NCI-H510A (cell line): ENCODE measurements around the gene DGCR8.
"Not testable (repeated sequence)": the region's sequence is repeated elsewhere in the genome, so short reads cannot be mapped to it uniquely, and the experiment has no call there.

Source experiments
- DNase-seq: peaks from one replicate; lab custom pipeline; 2025; lab: John Stamatoyannopoulos, UW

Gene DGCR8

GRCh38 chr22:20152464-20152890 is 72.4 kb downstream of the DGCR8 start:
- no peak for DNase-seq

DNA sequence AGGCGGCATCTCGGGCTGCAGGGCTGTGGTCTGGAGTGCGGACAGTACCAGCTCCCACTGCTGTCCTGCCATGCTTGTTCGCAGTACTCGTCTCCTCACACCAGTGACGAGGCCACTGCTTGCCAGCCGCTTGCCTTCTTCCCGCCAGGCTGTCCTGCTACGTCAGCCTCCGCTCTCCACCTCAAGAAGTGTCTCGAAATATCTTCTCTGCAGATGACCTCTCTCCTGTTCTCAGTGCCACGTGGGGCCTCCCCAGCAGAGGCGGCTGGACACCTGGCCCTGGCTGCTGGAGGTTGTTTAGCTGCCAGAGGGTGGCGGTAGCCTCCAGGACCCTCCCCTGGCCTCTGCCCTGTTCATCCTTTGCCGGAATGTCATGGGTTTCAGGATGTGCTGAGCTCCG is 73.9 kb downstream of the DGCR8 start:
- DNase-seq, result no peak

GRCh38 chr22:20154602-20155187 is 74.7 kb downstream of the DGCR8 start:
- DNase-seq, result peak; percentile 42

DNA sequence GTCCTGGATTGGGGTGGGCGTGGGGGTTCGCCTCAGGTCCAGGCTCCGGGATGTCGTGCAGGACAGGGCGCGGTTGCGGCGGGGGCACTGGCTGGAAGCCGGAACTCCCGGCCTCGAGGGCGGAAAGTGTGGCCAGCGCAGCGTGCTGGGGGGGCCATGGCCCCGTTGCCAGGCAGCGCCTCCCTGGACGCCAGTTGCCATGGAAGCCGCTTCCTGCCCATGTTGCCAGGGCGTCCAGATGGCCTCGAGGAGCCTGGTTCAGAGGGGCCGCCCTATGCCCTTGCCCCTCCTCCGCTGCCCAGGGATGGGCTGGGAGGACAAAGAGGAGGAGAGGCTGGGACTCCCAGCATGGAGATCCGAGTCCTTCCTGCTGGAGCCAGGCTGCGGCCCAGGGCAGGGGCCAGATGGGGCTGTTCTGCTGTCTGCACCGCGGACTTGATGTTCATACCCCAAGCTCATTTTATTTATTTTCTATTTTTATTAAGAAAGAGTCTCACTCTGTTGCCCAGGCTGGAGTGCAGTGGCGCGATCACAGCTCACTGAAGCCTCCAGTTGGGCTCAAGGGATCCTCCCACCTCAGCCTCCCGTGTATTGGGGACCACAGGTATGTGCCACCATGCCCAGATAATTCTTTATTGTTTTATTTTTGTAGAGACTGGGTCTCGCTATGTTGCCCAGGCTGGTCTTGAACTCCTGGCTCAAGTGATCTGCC is 75.4 kb downstream of the DGCR8 start:
- peak; percentile 77 for DNase-seq

- DNase-seq, result no peak
These were observed 76.0 kb downstream of the DGCR8 start for GRCh38 chr22:20156042-20156389.

DNA sequence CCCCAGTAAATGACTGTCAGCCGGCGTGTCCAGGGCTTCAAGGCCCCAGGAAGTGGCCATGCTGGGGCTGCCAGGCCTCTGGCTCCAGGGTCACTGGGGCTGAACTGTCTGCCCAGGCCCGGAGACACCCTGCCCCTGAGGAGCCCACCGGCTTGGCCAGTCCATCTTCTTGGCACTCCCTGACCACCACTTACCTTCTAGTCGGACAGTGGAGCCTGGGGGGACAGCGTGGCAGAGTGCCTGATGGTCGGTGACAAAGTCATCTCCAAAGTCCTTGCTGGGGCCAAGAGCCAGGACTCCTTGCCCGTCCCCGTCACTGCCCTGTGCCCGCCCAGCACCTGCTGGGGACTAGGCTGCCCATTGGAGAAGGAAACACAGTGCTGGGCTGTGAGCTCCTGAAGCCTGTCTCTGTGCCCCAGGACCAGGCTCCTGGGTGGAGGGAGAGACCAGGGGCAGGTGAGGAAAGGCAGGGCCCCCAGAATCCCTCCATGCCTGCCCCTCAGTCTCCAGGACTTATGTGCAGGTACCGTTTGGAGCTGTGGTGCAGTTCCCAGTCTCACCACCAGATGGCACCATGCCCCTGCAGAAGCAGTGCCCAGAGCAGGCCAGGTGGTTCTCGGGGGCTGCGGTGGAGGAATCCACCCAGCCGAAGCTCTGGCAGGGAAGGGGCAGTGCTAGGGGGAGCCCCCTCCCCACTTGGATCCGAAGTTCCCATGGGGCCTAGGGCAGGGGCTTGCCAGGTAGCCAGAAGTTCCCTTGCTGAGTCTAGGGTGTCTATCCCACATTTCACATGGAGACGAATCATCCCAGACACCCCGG is 76.8 kb downstream of the DGCR8 start:
- DNase-seq, result no peak

DNA sequence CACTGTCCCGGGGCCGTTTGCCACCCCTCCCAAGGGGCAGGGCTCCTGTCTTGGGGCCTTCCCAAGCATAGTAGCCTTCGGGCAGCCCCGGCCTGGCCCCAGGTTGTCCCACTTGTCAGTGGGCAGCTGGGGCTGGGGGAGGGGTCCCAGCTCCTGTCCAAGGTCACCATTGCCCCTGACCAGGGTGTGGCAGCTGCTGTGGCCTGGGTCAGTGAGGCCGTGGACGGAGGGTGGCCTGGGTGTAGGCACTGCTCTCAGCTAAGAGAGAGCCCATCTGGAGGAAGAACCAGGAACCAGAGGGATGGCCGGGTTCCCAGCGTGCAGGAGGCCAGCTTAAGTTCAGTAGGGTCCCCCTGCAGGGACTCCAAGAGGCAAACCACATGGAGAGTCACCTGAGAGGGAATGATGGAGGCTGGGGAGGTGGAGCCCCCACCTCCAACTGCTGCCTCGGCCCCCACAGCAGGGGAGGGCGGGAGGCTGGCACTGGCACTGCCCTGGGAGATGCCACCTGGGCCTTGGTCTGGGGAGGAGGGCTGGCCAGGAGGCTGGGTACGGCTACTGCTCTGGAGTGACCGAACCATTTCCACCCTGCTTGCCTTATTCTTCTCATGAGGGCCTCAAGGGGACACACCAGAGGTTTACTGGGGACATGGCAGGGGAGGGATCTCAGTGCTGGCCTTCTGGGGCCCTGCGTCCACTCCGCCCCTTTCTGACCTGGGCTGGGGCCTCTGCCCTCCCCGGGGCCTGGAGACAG is 77.6 kb downstream of the DGCR8 start:
- DNase-seq, result no peak

- DNase-seq, result no peak
These were observed 78.5 kb downstream of the DGCR8 start for GRCh38 chr22:20158391-20159036.

GRCh38 chr22:20159076-20159475 is 79.0 kb downstream of the DGCR8 start:
- no peak for DNase-seq

- DNase-seq, result not testable (repeated sequence)
These were observed 79.5 kb downstream of the DGCR8 start for GRCh38 chr22:20159531-20159930.

DNA sequence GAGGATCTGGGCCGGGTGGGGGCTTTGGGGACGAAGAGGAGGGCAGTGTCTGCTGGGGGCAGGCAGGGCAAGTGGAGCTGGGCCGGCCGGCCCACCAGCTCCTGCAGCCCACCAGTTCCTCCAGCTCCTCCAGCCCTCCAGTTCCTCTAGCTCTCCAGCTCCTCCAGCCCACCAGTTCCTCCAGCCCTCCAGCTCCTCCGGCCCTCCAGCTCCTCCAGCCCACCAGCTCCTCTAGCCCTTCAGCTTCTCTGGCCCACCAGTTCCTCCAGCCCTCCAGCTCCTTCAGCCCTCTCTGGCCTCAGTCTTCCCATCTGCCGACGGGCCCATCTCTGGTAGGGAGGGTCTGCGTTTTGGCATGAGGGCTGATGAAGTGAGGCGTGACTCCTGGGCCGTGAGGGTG is 80.0 kb downstream of the DGCR8 start:
- no peak for DNase-seq
